ENCODE data around the gene CDKN1B. TPM values are rescaled to one million over a fixed set of nuclear protein-coding genes. Genes with fewer than 3 reads are reported as not detected.

CDKN1B gene
- polyA plus RNA-seq, 1 experiment: 23.1 TPM

GRCh38 chr12:12699345-12699744, 17.8 kb upstream of the CDKN1B start:
- CTCF ChIA-PET: interaction anchor here (0.6 kb wide), 1 partner anchor 321 kb away, joined by 3 read pairs; no protein-coding TSS in a partner anchor
- Histone ChIP-seq H3K27ac (ENCODE audit: low read depth, low read length) (no peak overlapping the region), H3K4me3 (ENCODE audit: low read depth, low read length) (no peak overlapping the region), H3K27me3 (ENCODE audit: control insufficient read depth, insufficient read depth, low read length) (no peaks in the 10 kb centered on the region), H3K9me3 (ENCODE audit: control insufficient read depth, insufficient read depth, low read length) (no peaks in the 10 kb centered on the region)
- TF ChIP-seq, protein P1, sequence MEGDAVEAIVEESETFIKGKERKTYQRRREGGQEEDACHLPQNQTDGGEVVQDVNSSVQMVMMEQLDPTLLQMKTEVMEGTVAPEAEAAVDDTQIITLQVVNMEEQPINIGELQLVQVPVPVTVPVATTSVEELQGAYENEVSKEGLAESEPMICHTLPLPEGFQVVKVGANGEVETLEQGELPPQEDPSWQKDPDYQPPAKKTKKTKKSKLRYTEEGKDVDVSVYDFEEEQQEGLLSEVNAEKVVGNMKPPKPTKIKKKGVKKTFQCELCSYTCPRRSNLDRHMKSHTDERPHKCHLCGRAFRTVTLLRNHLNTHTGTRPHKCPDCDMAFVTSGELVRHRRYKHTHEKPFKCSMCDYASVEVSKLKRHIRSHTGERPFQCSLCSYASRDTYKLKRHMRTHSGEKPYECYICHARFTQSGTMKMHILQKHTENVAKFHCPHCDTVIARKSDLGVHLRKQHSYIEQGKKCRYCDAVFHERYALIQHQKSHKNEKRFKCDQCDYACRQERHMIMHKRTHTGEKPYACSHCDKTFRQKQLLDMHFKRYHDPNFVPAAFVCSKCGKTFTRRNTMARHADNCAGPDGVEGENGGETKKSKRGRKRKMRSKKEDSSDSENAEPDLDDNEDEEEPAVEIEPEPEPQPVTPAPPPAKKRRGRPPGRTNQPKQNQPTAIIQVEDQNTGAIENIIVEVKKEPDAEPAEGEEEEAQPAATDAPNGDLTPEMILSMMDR (IDR thresholded peaks at IDR 0.05; ENCODE audit: low read depth, low read length): no peak
- POLR2A ChIA-PET: no interaction called here
- DNase-seq (ENCODE audit: low read depth, low spot score): no peak

- ChIA-PET CTCF (interaction anchor here (0.5 kb wide), 1 partner anchor 372 kb away, joined by 3 read pairs; no protein-coding TSS in a partner anchor), POLR2A (no interaction called here)
- no peak for DNase-seq (ENCODE audit: low read depth, low spot score)
- H3K4me3 ChIP-seq (ENCODE audit: low read depth, low read length): no peak overlapping the region
- TF ChIP-seq, protein P1 (IDR thresholded peaks at IDR 0.05; ENCODE audit: low read depth, low read length): no peak
- H3K27ac ChIP-seq (ENCODE audit: low read depth, low read length): no peak overlapping the region
- H3K9me3 ChIP-seq (ENCODE audit: control insufficient read depth, insufficient read depth, low read length): no peaks in the 10 kb centered on the region
- H3K27me3 ChIP-seq (ENCODE audit: control insufficient read depth, insufficient read depth, low read length): no peaks in the 10 kb centered on the region
These were observed 16.9 kb upstream of the CDKN1B start for GRCh38 chr12:12700254-12700653.

DNA sequence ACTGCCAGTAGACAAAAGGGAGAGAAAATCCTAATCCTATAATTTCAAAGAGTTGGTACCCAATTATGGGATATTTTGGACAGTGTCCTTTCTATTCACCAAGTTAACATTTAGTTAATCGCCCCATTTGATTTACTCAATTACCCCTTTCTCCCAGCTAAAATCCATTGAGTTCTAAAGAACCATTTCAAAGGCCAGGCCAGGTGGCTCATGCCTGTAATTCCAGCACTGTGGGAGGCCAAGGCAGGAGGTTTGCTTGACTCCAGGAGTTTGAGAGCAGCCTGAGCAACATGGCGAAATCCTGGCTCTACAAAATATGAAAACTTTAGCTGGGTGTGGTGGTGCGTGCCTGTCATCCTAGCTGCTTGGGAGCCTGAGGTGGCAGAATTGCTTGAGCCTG, 15.7 kb upstream of the CDKN1B start:
- no peak overlapping the region for H3K27ac ChIP-seq (ENCODE audit: low read depth, low read length)
- H3K4me3 ChIP-seq (ENCODE audit: low read depth, low read length): no peak overlapping the region
- no peaks in the 10 kb centered on the region for H3K9me3 ChIP-seq (ENCODE audit: control insufficient read depth, insufficient read depth, low read length)
- ChIA-PET POLR2A (no interaction called here), CTCF (interaction anchor here (0.7 to 1.7 kb wide), 4 partner anchors 35 to 1130 kb away, joined by 3 to 8 read pairs (median 4); partner anchors contain the start of gene BORCS5)
- TF ChIP-seq, protein P1 (IDR thresholded peaks at IDR 0.05; ENCODE audit: low read depth, low read length): no peak
- no peaks in the 10 kb centered on the region for H3K27me3 ChIP-seq (ENCODE audit: control insufficient read depth, insufficient read depth, low read length)
- no peak for DNase-seq (ENCODE audit: low read depth, low spot score)

DNA sequence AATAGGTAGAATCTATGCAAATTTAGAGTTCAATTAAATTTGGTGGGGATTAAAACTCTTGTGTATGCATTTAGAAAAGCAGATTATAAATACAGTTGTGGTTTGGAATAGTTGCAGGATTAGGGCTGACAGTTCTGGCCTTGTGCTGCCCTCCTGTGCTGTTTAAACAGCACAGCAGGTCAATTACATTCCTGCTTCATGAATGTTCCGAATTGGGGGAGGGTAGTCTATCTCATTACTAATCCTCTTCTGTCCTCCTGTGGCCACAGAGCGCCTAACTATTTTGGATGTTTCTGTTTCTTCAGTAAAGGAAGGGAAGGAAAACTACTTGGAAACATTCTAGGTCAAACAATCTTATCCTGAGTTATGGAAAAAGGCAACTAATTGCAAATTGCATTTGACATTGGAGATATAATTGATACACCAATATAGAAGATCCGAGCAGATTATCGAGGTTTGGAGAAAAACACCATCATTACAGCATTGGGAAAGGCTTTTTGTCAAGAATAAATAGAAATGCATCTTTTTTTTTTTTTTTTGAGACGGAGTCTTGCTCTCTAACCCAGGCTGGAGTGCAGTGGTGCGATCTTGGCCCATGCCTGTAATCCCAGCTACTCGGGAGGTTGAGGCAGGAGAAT, 12.5 kb upstream of the CDKN1B start:
- TF ChIP-seq, protein P1 (IDR thresholded peaks at IDR 0.05; ENCODE audit: low read depth, low read length): peak; percentile 99
- Histone ChIP-seq H3K27me3 (ENCODE audit: control insufficient read depth, insufficient read depth, low read length) (no peaks in the 10 kb centered on the region), H3K4me3 (ENCODE audit: low read depth, low read length) (no peak overlapping the region), H3K27ac (ENCODE audit: low read depth, low read length) (no peak overlapping the region), H3K9me3 (ENCODE audit: control insufficient read depth, insufficient read depth, low read length) (no peaks in the 10 kb centered on the region)
- ChIA-PET POLR2A (interaction anchor here (0.6 kb wide), 1 partner anchor 1082 kb away, joined by 6 read pairs; no protein-coding TSS in a partner anchor), CTCF (interaction anchor here (0.6 to 2.1 kb wide), 12 partner anchors 11 to 1847 kb away, joined by 3 to 20 read pairs (median 4); no protein-coding TSS in a partner anchor)
- DNase-seq (ENCODE audit: low read depth, low spot score): peak; percentile 90

GRCh38 chr12:12705838-12706520, 11.2 kb upstream of the CDKN1B start:
- TF ChIP-seq, protein P1 (IDR thresholded peaks at IDR 0.05; ENCODE audit: low read depth, low read length): no peak
- Histone ChIP-seq H3K27me3 (ENCODE audit: control insufficient read depth, insufficient read depth, low read length) (no peaks in the 10 kb centered on the region), H3K27ac (ENCODE audit: low read depth, low read length) (no peak overlapping the region), H3K4me3 (ENCODE audit: low read depth, low read length) (no peak overlapping the region), H3K9me3 (ENCODE audit: control insufficient read depth, insufficient read depth, low read length) (no peaks in the 10 kb centered on the region)
- DNase-seq (ENCODE audit: low read depth, low spot score): no peak
- ChIA-PET CTCF (interaction anchor here (0.6 to 1.6 kb wide), 11 partner anchors 8 to 670 kb away, joined by 3 to 7 read pairs (median 4); no protein-coding TSS in a partner anchor), POLR2A (no interaction called here)

Measured in AG04450 (cell line).